ENCODE data around the gene NBAS.

Gene NBAS

GRCh38 chr2:15560988-15561573 is at the start of gene NBAS:
Gene NBAS, minus strand, starts transcription at chr2:15561334. Its CDS starts 30 bp downstream, at chr2:15561304.
- DNase-seq = peak; percentile 13 to 90 (median 80)

- DNase-seq = no peak
Measured at GRCh38 chr2:15610430-15610952, 49.4 kb upstream of the NBAS start.

GRCh38 chr2:15609341-15610042 is 48.4 kb upstream of the NBAS start:
- DNase-seq = no peak

- no peak for DNase-seq
Measured at GRCh38 chr2:15608392-15608761, 47.2 kb upstream of the NBAS start.

GRCh38 chr2:15607709-15608391 is 46.7 kb upstream of the NBAS start:
- no peak for DNase-seq

GRCh38 chr2:15606481-15607441 is 45.6 kb upstream of the NBAS start:
- DNase-seq = no peak

GRCh38 chr2:15605721-15606120 is 44.6 kb upstream of the NBAS start:
- no peak for DNase-seq

GRCh38 chr2:15603948-15604347 is 42.8 kb upstream of the NBAS start:
- no peak for DNase-seq

GRCh38 chr2:15603044-15603765 is 42.1 kb upstream of the NBAS start:
- no peak for DNase-seq

- DNase-seq = no peak
Measured at GRCh38 chr2:15602393-15602792, 41.3 kb upstream of the NBAS start.

GRCh38 chr2:15601681-15602080 is 40.5 kb upstream of the NBAS start:
- no peak for DNase-seq

GRCh38 chr2:15599994-15600393 is 38.9 kb upstream of the NBAS start:
- no peak for DNase-seq

GRCh38 chr2:15596968-15597367 is 35.8 kb upstream of the NBAS start:
- DNase-seq = no peak

GRCh38 chr2:15596350-15596749 is 35.2 kb upstream of the NBAS start:
- DNase-seq = no peak

GRCh38 chr2:15595936-15596335 is 34.8 kb upstream of the NBAS start:
- no peak for DNase-seq

- no peak for DNase-seq
Measured at GRCh38 chr2:15595342-15595905, 34.3 kb upstream of the NBAS start.

- no peak for DNase-seq
Measured at GRCh38 chr2:15594291-15595256, 33.4 kb upstream of the NBAS start.

GRCh38 chr2:15593327-15593705 is 32.2 kb upstream of the NBAS start:
- DNase-seq = no peak

- DNase-seq = peak; percentile 52 to 89 (median 80)
Measured at GRCh38 chr2:15591692-15592463, 30.7 kb upstream of the NBAS start, which contains the start of gene DDX1. Gene DDX1, plus strand, starts transcription at chr2:15591868. Its CDS starts 66 bp downstream, at chr2:15591934.

All from C1 segment of cervical spinal cord (tissue), 14 donors.